Fibroblast of upper back skin (primary cell): Measurements from ENCODE around the gene CYP4F8.
"Not testable (repeated sequence)": the region's sequence is repeated elsewhere in the genome, so short reads cannot be mapped to it uniquely, and the experiment has no call there.

Experiments used
- DNase-seq: peaks from one replicate; pipeline ENCODE4 v3.0.0-alpha.2; 2013

The CYP4F8 gene

DNA sequence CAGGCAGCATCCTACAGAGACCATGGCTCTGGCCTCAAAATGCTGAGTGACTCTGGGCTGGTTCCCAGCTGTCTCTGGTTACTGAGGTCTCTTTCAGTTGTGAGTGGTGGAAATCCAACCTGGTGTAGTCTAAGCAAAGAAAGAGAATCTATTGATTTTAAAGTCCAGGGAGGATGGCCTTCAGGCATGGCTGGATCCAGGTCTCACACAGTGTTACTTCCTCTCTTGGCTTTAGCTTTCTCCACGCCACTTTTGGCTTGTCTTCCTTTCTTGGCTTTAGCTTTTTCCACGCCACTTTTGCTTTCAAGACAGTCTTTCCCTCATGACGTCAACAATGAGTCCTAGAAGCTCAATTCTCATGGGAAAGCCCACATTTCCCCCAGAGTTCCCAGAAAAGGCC, 29.8 kb downstream of the CYP4F8 start:
- DNase-seq, result no peak

- no peak for DNase-seq
Observed at GRCh38 chr19:15649526-15649925, 34.5 kb downstream of the CYP4F8 start.

DNA sequence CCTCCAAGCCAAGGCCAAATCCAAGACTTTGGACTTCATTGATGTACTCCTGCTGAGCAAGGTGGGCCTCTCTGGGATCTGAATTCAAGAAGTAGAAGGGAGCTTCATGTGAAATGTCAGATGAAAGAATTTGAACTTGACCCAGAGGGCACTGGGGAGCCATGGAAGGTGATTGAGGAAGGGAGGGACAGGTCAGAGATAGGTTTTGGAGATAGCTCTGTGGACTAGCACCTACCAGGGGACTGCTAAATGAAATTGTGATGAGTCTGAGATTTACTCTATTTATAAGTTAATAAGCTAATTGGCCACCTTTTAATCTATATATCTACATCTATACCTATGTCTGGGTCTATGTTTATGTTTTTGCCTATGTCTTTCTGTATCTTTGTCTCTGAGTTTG, 35.1 kb downstream of the CYP4F8 start:
- not testable (repeated sequence) for DNase-seq

- no peak for DNase-seq
Observed at GRCh38 chr19:15651791-15652190, 36.8 kb downstream of the CYP4F8 start.

GRCh38 chr19:15652559-15653278, 37.7 kb downstream of the CYP4F8 start:
- no peak for DNase-seq

- DNase-seq, result no peak
Observed at GRCh38 chr19:15656467-15656866, 41.4 kb downstream of the CYP4F8 start.

DNA sequence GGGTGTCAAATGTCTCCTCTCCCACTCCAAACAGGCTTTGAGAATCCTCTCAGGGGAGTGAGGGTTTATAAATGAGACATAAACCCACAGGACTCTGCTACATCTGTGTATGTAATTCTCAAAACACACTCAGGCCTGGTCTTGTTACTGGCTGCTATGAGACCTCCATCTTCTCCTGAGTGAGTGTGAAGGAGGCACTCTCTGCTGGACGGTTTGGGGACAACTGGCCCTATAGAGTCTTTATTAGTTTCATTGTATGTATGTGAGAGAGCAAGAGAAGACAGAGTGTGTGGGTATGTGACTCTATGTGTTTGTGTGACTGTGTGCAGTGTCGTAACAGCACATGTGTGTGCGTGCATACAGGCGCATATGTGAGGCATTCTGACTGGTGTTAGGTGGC, 48.2 kb downstream of the CYP4F8 start:
- DNase-seq, result no peak

DNA sequence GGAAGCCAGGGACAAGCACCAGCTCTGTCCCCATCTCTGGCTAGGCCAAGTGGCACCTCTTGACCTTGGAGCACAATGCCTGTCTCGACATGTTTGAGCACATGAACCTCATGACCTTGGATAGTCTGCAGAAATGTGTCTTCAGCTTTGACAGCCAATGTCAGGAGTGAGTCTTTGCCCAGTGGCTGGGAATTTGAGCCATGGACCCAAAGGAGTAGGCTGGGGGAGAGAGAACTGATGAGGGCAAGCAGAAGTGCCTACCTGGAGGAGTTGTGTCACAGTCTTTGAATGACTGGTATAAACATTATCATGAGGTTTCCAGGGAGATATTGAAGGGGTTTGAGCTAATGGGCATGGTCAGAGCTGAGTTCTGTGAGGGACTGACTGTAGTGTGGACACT, 51.2 kb downstream of the CYP4F8 start:
- no peak for DNase-seq

DNA sequence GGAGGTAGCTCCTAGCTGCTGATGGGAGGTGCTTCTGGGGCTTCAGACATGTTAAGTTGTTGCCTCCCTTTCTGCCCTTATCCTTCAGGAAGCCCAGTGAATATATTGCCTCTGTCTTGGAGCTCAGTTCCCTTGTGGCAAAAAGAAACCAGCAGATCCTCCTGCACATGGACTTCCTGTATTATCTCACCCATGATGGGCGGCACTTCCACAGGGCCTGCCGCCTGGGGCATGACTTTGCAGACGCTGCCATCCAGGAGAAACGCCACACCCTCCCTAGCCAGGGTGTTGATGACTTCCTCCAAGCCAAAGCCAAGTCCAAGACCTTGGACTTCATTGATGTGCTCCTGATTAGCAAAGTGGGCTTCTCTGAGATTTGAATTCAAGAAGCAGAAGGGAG, 51.9 kb downstream of the CYP4F8 start:
- DNase-seq, result no peak

GRCh38 chr19:15669440-15669839, 54.4 kb downstream of the CYP4F8 start:
- DNase-seq, result no peak

DNA sequence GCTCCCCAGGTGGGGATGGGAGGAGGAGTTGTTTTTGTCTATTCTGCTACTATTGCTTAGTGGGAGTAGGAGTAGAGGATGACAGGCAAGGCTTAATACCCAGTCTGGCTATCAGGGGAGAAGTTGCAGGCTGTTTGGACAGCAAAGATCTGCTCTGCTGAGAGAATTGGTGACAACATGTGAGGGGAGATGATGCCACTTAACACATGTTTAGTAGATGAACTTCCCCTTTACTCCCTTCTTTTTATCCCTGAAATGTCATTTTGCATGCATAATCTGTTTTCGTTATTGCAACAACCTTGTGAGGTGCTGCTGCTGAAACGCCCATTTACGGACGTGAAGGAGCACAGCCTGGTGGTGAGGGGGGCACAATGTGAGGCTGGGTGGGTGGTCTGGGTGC, 54.9 kb downstream of the CYP4F8 start:
- DNase-seq, result no peak

DNA sequence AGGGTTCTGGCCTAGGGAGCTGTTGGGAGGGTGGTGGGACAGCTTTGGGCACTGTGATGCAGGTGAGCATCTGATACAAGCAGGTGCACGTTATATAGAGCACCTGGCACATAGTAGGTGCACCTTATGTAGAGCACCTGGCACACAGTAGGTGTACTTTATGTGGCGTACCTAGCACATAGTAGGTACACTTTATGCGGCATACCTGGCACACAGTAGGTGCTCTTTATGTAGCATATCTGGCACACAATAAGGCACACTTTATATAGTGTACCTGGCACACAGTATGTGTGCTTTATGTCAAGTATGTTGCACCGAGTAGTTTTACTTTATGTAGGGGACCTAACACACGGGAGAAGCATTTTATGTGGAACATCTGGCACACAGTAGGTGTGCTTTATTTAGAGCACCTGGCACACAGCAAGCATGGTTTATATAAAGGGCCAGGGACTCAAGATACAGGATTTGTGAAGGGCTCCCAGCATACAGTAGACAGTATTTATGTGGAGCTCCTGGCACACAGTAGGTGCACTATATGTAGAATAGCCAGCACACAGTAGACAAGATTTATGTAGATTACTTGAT, 56.3 kb downstream of the CYP4F8 start:
- no peak for DNase-seq

DNA sequence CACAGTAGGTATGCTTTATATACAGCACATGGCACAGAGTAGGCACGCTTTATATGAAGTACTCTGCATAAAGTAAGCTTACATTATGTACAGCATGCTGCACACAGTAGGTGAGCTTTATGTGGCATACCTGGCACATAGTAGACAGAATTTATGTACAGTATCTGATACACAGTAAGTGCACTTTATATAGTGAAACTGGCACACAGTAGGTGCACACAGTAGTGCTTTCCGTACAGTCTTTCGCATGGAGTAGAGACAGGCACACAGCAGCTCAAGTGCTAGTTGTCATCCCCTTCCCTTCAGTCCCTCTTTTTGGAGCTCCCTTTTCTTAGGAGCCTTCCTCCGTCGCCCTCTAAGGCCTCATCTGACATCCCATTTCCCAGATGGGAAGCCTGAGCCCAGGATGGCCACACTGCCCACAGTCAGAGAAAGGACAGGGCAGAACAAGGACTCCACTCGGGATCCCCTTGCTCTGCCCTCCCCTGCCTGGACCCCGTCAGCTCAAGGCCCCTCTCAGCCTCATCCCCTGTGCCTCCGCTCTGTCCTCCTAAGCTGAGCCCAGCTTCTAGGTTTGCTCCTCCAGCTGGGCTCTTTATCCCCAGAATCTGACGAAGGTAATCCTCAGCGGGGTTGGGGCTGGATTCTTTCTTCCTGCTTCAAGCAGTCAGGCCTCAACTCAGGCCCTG, 57.0 kb downstream of the CYP4F8 start:
- no peak for DNase-seq

- DNase-seq, result no peak
Observed at GRCh38 chr19:15672580-15673175, 57.7 kb downstream of the CYP4F8 start, which contains the start of gene CYP4F12. Gene CYP4F12, plus strand, starts transcription at chr19:15673087. Its CDS starts 443 bp downstream, at chr19:15673530.

GRCh38 chr19:15673176-15673654, 58.2 kb downstream of the CYP4F8 start:
- DNase-seq, result no peak

GRCh38 chr19:15675560-15675959, 60.5 kb downstream of the CYP4F8 start:
- DNase-seq, result no peak

DNA sequence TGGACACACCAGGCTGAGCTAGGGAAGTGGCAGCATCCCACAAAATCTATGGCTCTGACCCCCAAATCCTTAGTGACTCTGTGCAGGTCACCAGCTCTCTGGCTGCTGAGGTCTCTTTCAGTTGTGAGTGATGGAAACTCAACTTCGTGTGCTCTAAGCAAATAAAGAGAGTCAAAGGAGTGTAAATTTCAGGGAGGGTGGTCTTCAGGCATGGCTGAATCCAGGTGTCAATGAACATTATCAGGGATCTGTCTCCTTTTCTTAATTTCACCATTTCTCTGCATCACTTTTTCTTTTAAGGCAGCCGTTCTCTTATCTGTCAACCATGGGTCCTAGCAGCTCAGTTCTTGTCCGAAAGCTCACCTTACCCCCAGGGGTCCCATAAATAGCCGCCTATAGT, 64.1 kb downstream of the CYP4F8 start:
- DNase-seq, result no peak

DNA sequence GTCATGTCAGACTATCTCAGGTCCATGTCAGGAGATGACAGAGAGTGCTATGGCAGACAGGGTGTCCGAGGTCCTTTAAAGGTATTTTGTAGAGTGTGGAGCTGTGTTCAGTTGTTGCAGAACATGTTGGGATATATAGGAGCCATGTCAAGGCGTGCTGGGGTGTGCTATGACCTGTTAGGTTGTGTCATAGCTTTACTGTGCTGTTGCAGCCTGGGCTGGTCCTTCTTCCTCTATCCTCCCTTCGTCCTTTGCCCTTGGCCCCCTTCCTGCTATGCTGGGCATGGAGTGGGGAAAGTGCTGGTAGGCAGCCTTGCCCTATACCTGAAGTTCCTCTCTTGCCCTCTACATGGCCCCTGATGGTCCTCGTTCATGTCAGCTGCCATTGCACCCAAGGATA, 64.8 kb downstream of the CYP4F8 start:
- DNase-seq, result not testable (repeated sequence)
